ENCODE data around the gene KCNK17. TPM values are rescaled to one million over a fixed set of nuclear protein-coding genes. Genes with fewer than 3 reads are reported as not detected.

KCNK17 gene
- total and polyA plus RNA-seq, 4 donors, result 0.20 to 0.66 (median 0.56) TPM

GRCh38 chr6:39263303-39264037 lies 50.7 kb downstream of the KCNK17 start:
- peak in 1 of 6 donors; percentile 22 for DNase-seq (ENCODE audit: low read depth in 4 of 6, low spot score in 6 of 6)
- H3K36me3 ChIP-seq (ENCODE audit: control insufficient read depth, insufficient read depth, low read length), result no peaks in the 10 kb centered on the region
- H3K9me3 ChIP-seq (ENCODE audit: control insufficient read depth, insufficient read depth, low read length), result no peaks in the 10 kb centered on the region
- WGBS (ENCODE audit: insufficient coverage), result no CpG with 5 or more reads among the region's 5 CpGs
- no peaks in the 10 kb centered on the region for H3K27me3 ChIP-seq (ENCODE audit: control insufficient read depth, insufficient read depth, low read length)
- no peak overlapping the region for H3K27ac ChIP-seq (ENCODE audit: low read depth, low read length)
- no peaks in the 10 kb centered on the region for H3K4me1 ChIP-seq (ENCODE audit: control insufficient read depth, insufficient read depth, low read length)
- H3K4me3 ChIP-seq (ENCODE audit: low read depth, low read length), result no peak overlapping the region

DNA sequence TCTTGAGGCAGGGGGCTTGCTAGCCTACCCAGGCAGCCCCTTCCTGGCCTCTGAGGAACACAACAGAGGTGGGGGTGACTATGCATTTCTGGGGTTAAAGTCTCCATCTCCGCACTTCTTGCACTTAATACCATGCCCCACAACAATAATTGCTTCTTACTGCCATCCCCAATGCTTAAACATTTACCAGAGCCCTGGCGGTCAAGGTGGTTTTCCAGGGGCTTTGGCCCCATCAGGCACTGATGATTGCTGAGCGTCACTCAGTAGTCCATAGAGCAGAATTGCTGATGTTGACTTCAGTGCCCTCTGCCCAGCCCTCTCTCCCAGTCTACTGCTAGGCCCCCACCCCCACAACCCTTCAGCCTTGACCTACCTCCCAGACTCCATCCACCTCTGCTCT lies 52.5 kb downstream of the KCNK17 start:
- WGBS (ENCODE audit: insufficient coverage), result 98% methylated on average over 3 of the region's 3 CpGs
- H3K36me3 ChIP-seq (ENCODE audit: control insufficient read depth, insufficient read depth, low read length), result no peaks in the 10 kb centered on the region
- no peaks in the 10 kb centered on the region for H3K27me3 ChIP-seq (ENCODE audit: control insufficient read depth, insufficient read depth, low read length)
- H3K4me1 ChIP-seq (ENCODE audit: control insufficient read depth, insufficient read depth, low read length), result no peaks in the 10 kb centered on the region
- H3K27ac ChIP-seq (ENCODE audit: low read depth, low read length), result no peak overlapping the region
- DNase-seq (ENCODE audit: low read depth in 4 of 6, low spot score in 6 of 6), result no peak
- H3K4me3 ChIP-seq (ENCODE audit: low read depth, low read length), result no peak overlapping the region
- no peaks in the 10 kb centered on the region for H3K9me3 ChIP-seq (ENCODE audit: control insufficient read depth, insufficient read depth, low read length)

DNA sequence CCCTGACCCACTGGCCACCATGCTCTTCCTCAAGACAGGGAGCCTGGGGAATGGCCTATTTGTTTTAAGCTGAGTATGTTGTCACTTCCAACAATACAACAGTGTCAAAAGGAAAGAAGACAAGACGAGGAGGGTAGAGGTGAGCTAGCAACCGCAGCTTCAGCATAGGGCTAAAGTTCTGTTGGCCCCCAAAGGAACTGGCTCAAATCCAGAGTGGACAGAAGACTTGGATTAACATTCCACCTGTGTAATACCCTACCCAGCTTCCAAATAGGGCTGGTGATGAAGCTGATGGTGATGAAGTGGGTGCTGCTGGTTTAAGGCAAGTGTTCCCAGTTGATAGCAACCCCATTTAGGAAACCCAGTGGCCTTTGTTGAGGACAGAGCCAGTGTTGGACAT lies 53.3 kb downstream of the KCNK17 start:
- Histone ChIP-seq H3K4me1 (ENCODE audit: control insufficient read depth, insufficient read depth, low read length) (no peaks in the 10 kb centered on the region), H3K27ac (ENCODE audit: low read depth, low read length) (no peak overlapping the region), H3K27me3 (ENCODE audit: control insufficient read depth, insufficient read depth, low read length) (no peaks in the 10 kb centered on the region), H3K36me3 (ENCODE audit: control insufficient read depth, insufficient read depth, low read length) (no peaks in the 10 kb centered on the region), H3K9me3 (ENCODE audit: control insufficient read depth, insufficient read depth, low read length) (no peaks in the 10 kb centered on the region), H3K4me3 (ENCODE audit: low read depth, low read length) (no peak overlapping the region)
- no CpG with 5 or more reads among the region's 2 CpGs for WGBS (ENCODE audit: insufficient coverage)
- no peak for DNase-seq (ENCODE audit: low read depth in 4 of 6, low spot score in 6 of 6)

DNA sequence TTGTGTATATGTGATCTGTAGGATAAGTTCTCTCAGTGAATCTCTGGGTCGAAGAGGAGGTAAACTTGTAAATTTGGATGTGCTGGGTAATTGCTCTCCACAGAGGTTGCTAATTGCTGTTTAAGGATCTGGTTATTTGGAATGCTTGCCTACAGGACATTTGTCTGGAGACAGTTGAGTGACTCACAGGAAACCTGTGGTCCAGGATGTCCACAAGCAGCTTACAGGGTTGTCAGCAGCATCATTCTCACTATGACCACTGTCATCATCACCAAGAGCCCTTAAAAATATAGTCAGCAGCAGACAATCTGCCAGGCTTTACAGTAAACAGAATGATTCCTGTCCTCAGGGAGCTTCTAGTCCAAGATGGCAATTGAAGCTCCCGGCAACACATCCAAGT lies 53.8 kb downstream of the KCNK17 start:
- H3K4me3 ChIP-seq (ENCODE audit: low read depth, low read length), result no peak overlapping the region
- DNase-seq (ENCODE audit: low read depth in 4 of 6, low spot score in 6 of 6), result no peak
- H3K27me3 ChIP-seq (ENCODE audit: control insufficient read depth, insufficient read depth, low read length), result no peaks in the 10 kb centered on the region
- no peak overlapping the region for H3K27ac ChIP-seq (ENCODE audit: low read depth, low read length)
- no peaks in the 10 kb centered on the region for H3K9me3 ChIP-seq (ENCODE audit: control insufficient read depth, insufficient read depth, low read length)
- no peaks in the 10 kb centered on the region for H3K4me1 ChIP-seq (ENCODE audit: control insufficient read depth, insufficient read depth, low read length)
- WGBS (ENCODE audit: insufficient coverage), result no CpG with 5 or more reads among the region's 2 CpGs
- no peaks in the 10 kb centered on the region for H3K36me3 ChIP-seq (ENCODE audit: control insufficient read depth, insufficient read depth, low read length)

- Histone ChIP-seq H3K27ac (ENCODE audit: low read depth, low read length) (no peak overlapping the region), H3K4me3 (ENCODE audit: low read depth, low read length) (no peak overlapping the region), H3K9me3 (ENCODE audit: control insufficient read depth, insufficient read depth, low read length) (no peaks in the 10 kb centered on the region), H3K36me3 (ENCODE audit: control insufficient read depth, insufficient read depth, low read length) (no peaks in the 10 kb centered on the region), H3K4me1 (ENCODE audit: control insufficient read depth, insufficient read depth, low read length) (no peaks in the 10 kb centered on the region), H3K27me3 (ENCODE audit: control insufficient read depth, insufficient read depth, low read length) (no peaks in the 10 kb centered on the region)
- peak in 3 of 6 donors; percentile 8 to 90 (median 14) for DNase-seq (ENCODE audit: low read depth in 4 of 6, low spot score in 6 of 6)
- 65% methylated on average over 2 of the region's 2 CpGs for WGBS (ENCODE audit: insufficient coverage)
These were observed 57.8 kb downstream of the KCNK17 start for GRCh38 chr6:39256294-39256940.

GRCh38 chr6:39254999-39255535 lies 59.2 kb downstream of the KCNK17 start:
- no peaks in the 10 kb centered on the region for H3K27me3 ChIP-seq (ENCODE audit: control insufficient read depth, insufficient read depth, low read length)
- no peaks in the 10 kb centered on the region for H3K36me3 ChIP-seq (ENCODE audit: control insufficient read depth, insufficient read depth, low read length)
- WGBS (ENCODE audit: insufficient coverage), result 93% methylated on average over 3 of the region's 4 CpGs
- no peak overlapping the region for H3K4me3 ChIP-seq (ENCODE audit: low read depth, low read length)
- H3K27ac ChIP-seq (ENCODE audit: low read depth, low read length), result no peak overlapping the region
- H3K9me3 ChIP-seq (ENCODE audit: control insufficient read depth, insufficient read depth, low read length), result no peaks in the 10 kb centered on the region
- DNase-seq (ENCODE audit: low read depth in 4 of 6, low spot score in 6 of 6), result no peak
- no peaks in the 10 kb centered on the region for H3K4me1 ChIP-seq (ENCODE audit: control insufficient read depth, insufficient read depth, low read length)

- Histone ChIP-seq H3K27me3 (ENCODE audit: control insufficient read depth, insufficient read depth, low read length) (no peaks in the 10 kb centered on the region), H3K4me3 (ENCODE audit: low read depth, low read length) (no peak overlapping the region), H3K9me3 (ENCODE audit: control insufficient read depth, insufficient read depth, low read length) (no peaks in the 10 kb centered on the region), H3K4me1 (ENCODE audit: control insufficient read depth, insufficient read depth, low read length) (no peaks in the 10 kb centered on the region), H3K27ac (ENCODE audit: low read depth, low read length) (no peak overlapping the region), H3K36me3 (ENCODE audit: control insufficient read depth, insufficient read depth, low read length) (no peaks in the 10 kb centered on the region)
- WGBS (ENCODE audit: insufficient coverage), result 57% methylated on average over 2 of the region's 8 CpGs
- DNase-seq (ENCODE audit: low read depth in 4 of 6, low spot score in 6 of 6), result peak in 1 of 6 donors; percentile 11
These were observed 62.8 kb downstream of the KCNK17 start for GRCh38 chr6:39251406-39251805.

GRCh38 chr6:39250507-39250906 lies 63.7 kb downstream of the KCNK17 start:
- no peaks in the 10 kb centered on the region for H3K4me1 ChIP-seq (ENCODE audit: control insufficient read depth, insufficient read depth, low read length)
- no peaks in the 10 kb centered on the region for H3K36me3 ChIP-seq (ENCODE audit: control insufficient read depth, insufficient read depth, low read length)
- no peaks in the 10 kb centered on the region for H3K9me3 ChIP-seq (ENCODE audit: control insufficient read depth, insufficient read depth, low read length)
- H3K27ac ChIP-seq (ENCODE audit: low read depth, low read length), result no peak overlapping the region
- no peak overlapping the region for H3K4me3 ChIP-seq (ENCODE audit: low read depth, low read length)
- no peak for DNase-seq (ENCODE audit: low read depth in 4 of 6, low spot score in 6 of 6)
- H3K27me3 ChIP-seq (ENCODE audit: control insufficient read depth, insufficient read depth, low read length), result no peaks in the 10 kb centered on the region

DNA sequence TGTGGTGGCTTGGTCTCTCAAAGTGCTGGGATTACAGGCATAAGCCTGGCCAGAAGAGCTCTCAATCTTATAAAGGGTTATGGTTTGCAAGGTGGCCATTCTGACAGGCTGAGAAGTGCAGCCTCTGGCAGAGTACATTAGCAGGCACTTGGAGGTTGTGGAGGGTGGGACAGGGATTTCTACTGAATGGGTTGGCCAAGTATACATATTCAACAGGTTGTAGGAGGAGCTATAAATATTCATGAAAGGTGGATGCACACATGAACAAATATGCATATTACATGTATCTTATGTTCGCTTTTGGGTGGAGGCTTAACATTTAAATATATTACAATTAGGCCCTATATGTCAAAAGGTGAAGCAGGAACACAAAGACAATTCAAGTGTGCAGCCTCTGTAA lies 64.9 kb downstream of the KCNK17 start:
- Histone ChIP-seq H3K27ac (ENCODE audit: low read depth, low read length) (no peak overlapping the region), H3K9me3 (ENCODE audit: control insufficient read depth, insufficient read depth, low read length) (no peaks in the 10 kb centered on the region), H3K36me3 (ENCODE audit: control insufficient read depth, insufficient read depth, low read length) (no peaks in the 10 kb centered on the region), H3K4me3 (ENCODE audit: low read depth, low read length) (no peak overlapping the region), H3K4me1 (ENCODE audit: control insufficient read depth, insufficient read depth, low read length) (no peaks in the 10 kb centered on the region), H3K27me3 (ENCODE audit: control insufficient read depth, insufficient read depth, low read length) (no peaks in the 10 kb centered on the region)
- no CpG with 5 or more reads among the region's 1 CpG for WGBS (ENCODE audit: insufficient coverage)
- no peak for DNase-seq (ENCODE audit: low read depth in 4 of 6, low spot score in 6 of 6)

All from spinal cord (tissue), 10 donors.